GM12891 (cell line): Measurements from ENCODE around the gene FGGY.

Source experiments
- DNase-seq: peaks from one replicate; pipeline ENCODE4 v3.0.0; 2011; ENCODE audit warnings: low spot score; ENCODE audit not compliant: insufficient read length
- FAIRE-seq: peaks from 2 replicates; lab custom pipeline; 2011; peaks lifted over from hg19 to GRCh38; lab: Jason Lieb, UNC
- PAX5 ChIP-seq: IDR thresholded peaks from 2 replicates; pipeline ENCODE4 v1.6.1; 2011; ENCODE audit warnings: low read length, moderate library complexity, mild to moderate bottlenecking; ENCODE audit not compliant: insufficient read depth, severe bottlenecking
- POLR2A ChIP-seq: IDR thresholded peaks from 2 replicates; pipeline ENCODE4 v1.6.1; 2011; ENCODE audit warnings: low read depth, low read length, control low read depth
- POLR2AphosphoS5 ChIP-seq: IDR thresholded peaks from 2 replicates; pipeline ENCODE4 v1.6.1; 2011; ENCODE audit warnings: low read depth, low read length, control low read depth
- POU2F2 ChIP-seq: IDR thresholded peaks from 2 replicates; pipeline ENCODE4 v1.6.1; 2011; ENCODE audit warnings: low read depth, mild to moderate bottlenecking, control low read depth, low read length, moderate library complexity
- SPI1 ChIP-seq: IDR thresholded peaks from 2 replicates; pipeline ENCODE4 v1.6.1; 2011; ENCODE audit warnings: low read depth, low read length, control low read depth
- TAF1 ChIP-seq: IDR thresholded peaks from 2 replicates; pipeline ENCODE4 v1.6.1; 2011; ENCODE audit warnings: low read depth, low read length, control low read depth

The FGGY gene

DNA sequence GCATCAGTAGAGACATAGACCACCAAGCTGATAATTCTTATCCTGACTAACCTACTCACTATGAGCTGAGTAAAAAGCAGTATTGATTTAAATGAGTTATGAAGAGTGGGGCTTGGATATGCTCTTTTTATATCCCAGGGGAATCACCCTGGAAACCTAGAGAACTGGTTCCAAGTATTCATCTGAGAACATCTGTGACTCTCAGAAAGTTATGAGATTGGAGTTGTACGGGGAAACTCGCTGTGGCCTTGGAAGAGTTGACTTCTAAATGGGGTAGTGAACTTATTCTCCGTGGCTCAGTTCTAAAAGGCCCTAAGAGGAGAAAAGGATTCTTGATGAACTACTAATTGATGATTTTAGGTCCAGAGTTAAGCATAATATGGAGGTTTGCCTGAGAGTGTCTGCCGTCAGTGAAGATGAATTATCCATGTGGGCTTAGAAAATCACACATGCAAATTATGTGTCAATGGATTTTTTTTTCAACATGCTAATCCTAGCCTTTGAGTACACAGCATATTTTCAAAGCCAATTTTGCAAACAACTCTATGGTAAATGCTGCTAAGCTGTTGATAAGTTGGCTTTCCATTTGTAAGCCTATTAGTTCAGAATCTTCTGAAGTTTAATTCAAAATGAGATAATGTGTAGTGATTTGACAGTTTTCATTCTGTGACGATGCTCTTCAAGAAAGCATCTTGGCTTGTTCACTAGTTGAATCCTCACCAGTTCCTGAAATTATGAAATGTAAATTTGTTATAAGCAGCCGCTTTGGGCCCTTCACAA, 122.7 kb downstream of the FGGY start:
- FAIRE-seq (no peak), DNase-seq (no peak)
- TF ChIP-seq SPI1: no peak
- no peak for TF ChIP-seq POLR2AphosphoS5
- no peak for TF ChIP-seq PAX5
- TF ChIP-seq POLR2A: no peak
- no peak for TF ChIP-seq TAF1
- no peak for TF ChIP-seq POU2F2

- TF ChIP-seq POU2F2: no peak
- TF ChIP-seq POLR2A: no peak
- no peak for TF ChIP-seq SPI1
- no peak for TF ChIP-seq POLR2AphosphoS5
- no peak for TF ChIP-seq PAX5
- no peak for TF ChIP-seq TAF1
- DNase-seq (no peak), FAIRE-seq (no peak)
Measured at GRCh38 chr1:59421232-59421920, 124.5 kb downstream of the FGGY start.

DNA sequence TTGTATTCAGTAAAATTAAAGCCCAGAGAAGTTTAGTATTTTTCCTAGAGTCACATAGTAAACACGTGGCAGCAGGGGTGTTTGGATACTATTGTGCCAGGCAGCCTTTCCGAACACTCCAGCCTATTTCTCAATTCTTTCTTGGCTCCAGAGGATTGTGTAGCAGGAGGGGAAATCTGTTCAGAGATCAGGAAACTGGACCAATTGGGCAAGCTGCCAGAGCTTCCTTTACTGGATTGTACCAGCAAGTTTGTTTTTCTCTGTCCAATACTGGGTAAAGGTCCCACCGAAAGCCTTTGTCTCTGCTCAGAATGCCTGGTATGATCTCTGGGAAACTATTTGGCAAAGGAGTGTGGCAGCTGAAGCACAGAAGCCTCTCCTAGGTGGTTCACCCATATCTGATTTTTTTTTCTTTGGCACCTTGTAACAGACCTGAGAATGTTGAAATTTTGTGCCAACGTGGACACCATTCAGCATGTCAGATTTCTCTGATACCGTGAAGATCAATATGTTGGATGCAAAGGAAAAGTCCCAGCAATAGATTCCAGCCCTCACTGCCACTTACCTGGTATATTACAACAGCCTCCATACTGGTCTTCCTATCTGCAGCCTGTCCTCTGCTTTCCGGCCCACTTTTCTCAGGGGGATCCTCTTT, 126.2 kb downstream of the FGGY start:
- no peak for TF ChIP-seq TAF1
- TF ChIP-seq POU2F2: no peak
- TF ChIP-seq POLR2AphosphoS5: no peak
- no peak for TF ChIP-seq PAX5
- TF ChIP-seq POLR2A: no peak
- TF ChIP-seq SPI1: no peak
- DNase-seq (no peak), FAIRE-seq (no peak)

GRCh38 chr1:59427155-59427554, 130.3 kb downstream of the FGGY start:
- DNase-seq (no peak), FAIRE-seq (no peak)
- no peak for TF ChIP-seq POLR2AphosphoS5
- TF ChIP-seq SPI1: no peak
- no peak for TF ChIP-seq POU2F2
- no peak for TF ChIP-seq POLR2A
- TF ChIP-seq TAF1: no peak

DNA sequence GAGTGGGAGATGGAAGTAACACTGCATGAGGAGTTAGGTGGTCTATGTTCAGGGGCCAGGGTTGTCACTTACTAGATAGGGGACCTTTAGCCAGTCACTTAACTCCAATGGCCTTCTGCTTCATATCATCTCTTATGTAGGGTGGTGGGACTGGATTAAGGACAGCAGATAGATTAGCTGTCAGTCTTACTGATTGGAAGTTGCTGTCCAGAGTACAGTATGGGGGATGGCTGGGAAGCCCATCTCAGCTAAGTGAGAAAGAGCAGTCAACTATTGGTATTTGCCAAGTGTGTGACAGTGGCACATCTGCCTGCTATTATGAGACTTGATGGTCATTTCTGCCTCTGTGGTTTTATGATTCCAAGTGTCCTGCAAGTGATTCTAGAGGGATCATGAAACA, 130.9 kb downstream of the FGGY start:
- DNase-seq (no peak), FAIRE-seq (no peak)
- TF ChIP-seq PAX5: no peak

- no peak for DNase-seq
- TF ChIP-seq POLR2A: no peak
- no peak for TF ChIP-seq PAX5
- no peak for TF ChIP-seq POU2F2
- TF ChIP-seq TAF1: no peak
- TF ChIP-seq SPI1: no peak
- no peak for TF ChIP-seq POLR2AphosphoS5
- FAIRE-seq: no peak
Measured at GRCh38 chr1:59428828-59429227, 131.9 kb downstream of the FGGY start.

DNA sequence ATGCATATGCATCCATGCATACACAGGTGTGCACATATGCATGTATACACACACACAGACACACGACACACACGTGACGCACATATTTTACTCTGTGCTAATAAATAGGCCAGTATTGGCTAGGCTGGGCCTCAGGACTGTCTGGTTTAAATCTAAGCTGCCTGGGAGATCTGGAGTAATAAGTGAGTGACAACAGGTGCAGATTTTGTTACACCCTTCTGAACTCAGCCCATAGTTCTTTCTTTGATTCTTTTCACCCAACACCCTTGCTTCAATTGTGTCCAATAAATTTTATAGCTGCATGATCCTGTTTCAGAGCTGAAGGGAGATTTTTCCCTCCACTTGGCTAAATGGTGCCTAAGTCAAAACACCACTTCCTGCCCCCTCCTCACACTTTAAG, 132.8 kb downstream of the FGGY start:
- DNase-seq (no peak), FAIRE-seq (no peak)
- no peak for TF ChIP-seq POLR2AphosphoS5
- TF ChIP-seq SPI1: no peak
- TF ChIP-seq POLR2A: no peak
- TF ChIP-seq POU2F2: no peak
- TF ChIP-seq PAX5: no peak
- no peak for TF ChIP-seq TAF1

GRCh38 chr1:59431566-59432294, 134.8 kb downstream of the FGGY start:
- TF ChIP-seq SPI1 (no peak), PAX5 (no peak), POU2F2 (no peak), TAF1 (no peak), POLR2A (no peak), POLR2AphosphoS5 (no peak)
- DNase-seq (no peak), FAIRE-seq (no peak)
